GM23338 (cell line): Measurements from ENCODE around the gene PDCD2L. TPM values are rescaled to one million over a fixed set of nuclear protein-coding genes. Genes with fewer than 3 reads are reported as not detected.

Experiments used
- ATAC-seq: fragments of 200-7000 bp; cut with Tn5 transposase; 3 replicates; pipeline ENCODE4 v1.9.1; 2020
- DNase-seq: peaks from one replicate; pipeline ENCODE4 v3.0.0-alpha.2; 2015; ENCODE audit warnings: low spot score
- H2AFZ ChIP-seq: fragments of 200-600 bp; sonication (generic); 2 replicates; pipeline ENCODE4 v1.8.0; 2016; ENCODE audit warnings: antibody characterized with exemption, mild to moderate bottlenecking, moderate library complexity
- H3F3A ChIP-seq: fragments of 200-600 bp; sonication (generic); replicated peaks from 2 replicates; pipeline ENCODE4 v1.8.0; 2017; ENCODE audit warnings: antibody characterized with exemption, mixed run types, low read depth
- H3K27ac ChIP-seq: fragments of 200-600 bp; sonication (generic); 2 replicates; pipeline ENCODE4 v1.6.1; 2016; ENCODE audit warnings: low read depth
- H3K27me3 ChIP-seq: fragments of 200-600 bp; sonication (generic); 2 replicates; pipeline ENCODE4 v1.8.0; 2016; ENCODE audit warnings: mild to moderate bottlenecking, mixed run types, moderate library complexity; ENCODE audit not compliant: insufficient read depth
- H3K36me3 ChIP-seq: fragments of 200-600 bp; sonication (generic); 2 replicates; pipeline ENCODE4 v1.8.0; 2016; ENCODE audit warnings: mild to moderate bottlenecking; ENCODE audit not compliant: insufficient read depth
- H3K4me1 ChIP-seq: fragments of 200-600 bp; sonication (generic); 2 replicates; pipeline ENCODE4 v1.8.0; 2016; ENCODE audit warnings: mild to moderate bottlenecking, moderate library complexity; ENCODE audit not compliant: insufficient read depth
- H3K4me2 ChIP-seq: fragments of 200-600 bp; sonication (generic); 2 replicates; pipeline ENCODE4 v1.7.1; 2017; ENCODE audit warnings: mixed run types
- H3K4me3 ChIP-seq: fragments of 200-600 bp; sonication (generic); 2 replicates; pipeline ENCODE4 v1.6.1; 2016; ENCODE audit warnings: mixed run types
- H3K79me2 ChIP-seq: fragments of 200-600 bp; sonication (generic); replicated peaks from 2 replicates; pipeline ENCODE4 v1.8.0; 2017; ENCODE audit warnings: mild to moderate bottlenecking; ENCODE audit not compliant: insufficient read depth
- H3K9me2 ChIP-seq: fragments of 200-600 bp; sonication (generic); 2 replicates; pipeline ENCODE4 v1.8.0; 2017; ENCODE audit not compliant: insufficient read depth
- H4K20me1 ChIP-seq: fragments of 200-600 bp; sonication (generic); replicated peaks from 2 replicates; pipeline ENCODE4 v1.8.0; 2017; ENCODE audit warnings: mild to moderate bottlenecking; ENCODE audit not compliant: insufficient read depth
- H3K27ac Mint-ChIP-seq: 2 replicates; pipeline ENCODE4 v1.8.0; 2020; ENCODE audit warnings: inconsistent platforms, mild to moderate bottlenecking, moderate library complexity, mixed read lengths
- H3K27me3 Mint-ChIP-seq: 3 replicates; pipeline ENCODE4 v1.8.0; 2022; ENCODE audit warnings: low read depth, mild to moderate bottlenecking, moderate library complexity, mixed read lengths, inconsistent platforms; ENCODE audit not compliant: insufficient read depth, poor library complexity
- H3K36me3 Mint-ChIP-seq: 3 replicates; pipeline ENCODE4 v1.8.0; 2021; ENCODE audit warnings: low read depth, mild to moderate bottlenecking, inconsistent platforms, moderate library complexity, mixed read lengths
- H3K4me1 Mint-ChIP-seq: 3 replicates; pipeline ENCODE4 v1.8.0; 2020; ENCODE audit warnings: mild to moderate bottlenecking, inconsistent platforms, mixed read lengths
- H3K4me3 Mint-ChIP-seq: 3 replicates; pipeline ENCODE4 v1.8.0; 2021; ENCODE audit warnings: moderate library complexity, mild to moderate bottlenecking, inconsistent platforms, mixed read lengths
- H3K9me3 Mint-ChIP-seq: 3 replicates; pipeline ENCODE4 v1.8.0; 2020; ENCODE audit warnings: moderate library complexity, mild to moderate bottlenecking, inconsistent platforms, mixed read lengths
- CREB1 ChIP-seq: fragments of 250-450 bp; sonication (Bioruptor Pico); IDR thresholded peaks from 2 replicates; pipeline ENCODE4 v1.5.0; 2020; ENCODE audit warnings: low read depth, mild to moderate bottlenecking, moderate library complexity
- CTCF ChIP-seq, 2 experiments: fragments of 200-600 bp in 1 of 2; sonication (generic) in 1 of 2; conservative IDR thresholded peaks; 2 replicates each; pipeline versions ENCODE4 v1.5.1 to v1.6.1; 2016 to 2017; ENCODE audit warnings: antibody characterized with exemption in 2 of 2, low read depth in 2 of 2, mild to moderate bottlenecking in 2 of 2, moderate library complexity in 1 of 2
- ETS1 ChIP-seq: IDR thresholded peaks from 2 replicates; pipeline ENCODE4 v1.6.1; 2016; ENCODE audit warnings: antibody characterized with exemption
- EZH2 ChIP-seq: fragments of 200-600 bp; sonication (generic); IDR thresholded peaks from one replicate; pipeline ENCODE4 v1.8.0; 2017; ENCODE audit warnings: antibody characterized with exemption, mild to moderate bottlenecking, low read depth; ENCODE audit not compliant: unreplicated experiment
- EZH2phosphoT487 ChIP-seq: fragments of 200-600 bp; sonication (generic); IDR thresholded peaks from one replicate; pipeline ENCODE4 v1.8.1; 2018; ENCODE audit warnings: antibody characterized with exemption; ENCODE audit not compliant: unreplicated experiment
- JUNB ChIP-seq: IDR thresholded peaks from one replicate; pipeline ENCODE4 v1.6.1; 2016; ENCODE audit warnings: antibody characterized with exemption; ENCODE audit not compliant: unreplicated experiment
- POLR2AphosphoS5 ChIP-seq: IDR thresholded peaks from 2 replicates; pipeline ENCODE4 v1.6.1; 2016; ENCODE audit warnings: antibody characterized with exemption, low read depth
- ZNF331 ChIP-seq: fragments of 250-450 bp; sonication (Bioruptor Pico); IDR thresholded peaks from 2 replicates; pipeline ENCODE4 v1.5.0; 2020; ENCODE audit warnings: low read depth, mild to moderate bottlenecking, moderate library complexity
- ZNF462 ChIP-seq: fragments of 250-450 bp; sonication (Bioruptor Pico); IDR thresholded peaks from 2 replicates; pipeline ENCODE4 v1.5.0; 2020; ENCODE audit warnings: mild to moderate bottlenecking, moderate library complexity
- polyA plus RNA-seq: library from polyadenylated mRNA; unstranded; fragments of >200 nt; fragmentation: Nextera tagmentation; extraction: Ambion mirVana; gene quantifications from 2 replicates; pipeline ENCODE4 v1.2.1, GENCODE V29; 2016
- total RNA-seq: library from RNA; depleted of rRNA; stranded (reverse); fragments of >200 nt; shearing (Covaris generic); gene quantifications from 2 replicates; pipeline ENCODE4 v1.2.3, GENCODE V29; 2014

The PDCD2L gene
- total and polyA plus RNA-seq, 2 experiments from 2014 or later = 61.3 to 67.2 TPM

- no peaks in the 10 kb centered on the region for H3K9me3 Mint-ChIP-seq
- no peaks in the 10 kb centered on the region for H3K4me1 Mint-ChIP-seq
- H3K36me3 ChIP-seq = peaks cover 19% of the 10 kb centered on the region; the same call in 1 of the 2 replicates
- no peaks in the 10 kb centered on the region for H3K27me3 ChIP-seq
- H4K20me1 ChIP-seq = peaks cover 14% of the 10 kb centered on the region
- peaks cover 64% of the 10 kb centered on the region for H3K36me3 Mint-ChIP-seq
- no peak overlapping the region for H3K27ac Mint-ChIP-seq
- H3K4me3 ChIP-seq = no peak overlapping the region
- peaks cover 18% of the 10 kb centered on the region; the same call in 1 of the 2 replicates for H3K79me2 ChIP-seq
- no peaks in the 10 kb centered on the region for H3K9me2 ChIP-seq
- no peak overlapping the region for H3K4me3 Mint-ChIP-seq
- ATAC-seq = no peak
- no peak overlapping the region for H3K4me2 ChIP-seq
- H3K27ac ChIP-seq = no peak overlapping the region
- DNase-seq = no peak
- no peak overlapping the region for H2AFZ ChIP-seq
- no peaks in the 10 kb centered on the region for H3K4me1 ChIP-seq
- no peak for TF ChIP-seq EZH2phosphoT487
- peaks cover 2% of the 10 kb centered on the region for H3K27me3 Mint-ChIP-seq
- no peaks in the 10 kb centered on the region for H3F3A ChIP-seq
Measured at GRCh38 chr19:34375598-34375997, 28.6 kb upstream of the PDCD2L start.

DNA sequence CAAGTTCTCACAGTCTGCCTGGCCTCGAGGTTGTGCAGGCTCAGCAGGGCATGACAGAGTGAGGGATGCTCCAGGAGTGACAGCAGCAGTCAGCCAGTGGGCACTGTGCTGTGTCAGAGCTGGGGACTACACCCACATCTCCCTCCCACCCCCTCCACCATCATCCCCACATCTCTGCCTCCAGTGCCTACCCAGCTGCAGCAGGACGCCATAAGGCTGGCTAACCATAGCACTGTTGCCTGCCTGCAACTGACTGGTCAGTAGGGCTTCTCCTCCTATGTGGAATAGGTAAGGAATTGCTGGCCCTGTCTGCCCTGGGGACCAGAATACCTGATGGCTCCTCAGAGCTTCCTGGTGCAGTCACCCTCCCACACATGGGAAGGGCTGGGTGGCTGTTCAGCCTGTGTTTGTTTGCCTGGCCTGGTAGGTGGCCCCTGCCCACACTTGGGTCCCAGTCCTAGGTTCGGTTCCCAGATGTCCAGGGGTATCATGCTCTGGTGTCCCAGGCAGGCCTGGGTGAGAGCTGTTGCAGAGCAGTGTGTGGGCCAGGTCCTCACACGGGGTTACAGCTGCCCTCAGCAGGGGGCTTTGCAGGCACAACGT, 23.5 kb upstream of the PDCD2L start:
- ATAC-seq = no peak
- Histone ChIP-seq H3K9me2 (no peaks in the 10 kb centered on the region), H3K4me1 (no peaks in the 10 kb centered on the region), H4K20me1 (peaks cover 3% of the 10 kb centered on the region), H3K27me3 (no peaks in the 10 kb centered on the region), H3K4me2 (no peak overlapping the region), H2AFZ (no peak overlapping the region), H3K36me3 (peaks cover 36% of the 10 kb centered on the region), H3K4me3 (no peak overlapping the region), H3K27ac (no peak overlapping the region), H3F3A (no peaks in the 10 kb centered on the region), H3K79me2 (no peaks in the 10 kb centered on the region)
- H3K4me3 Mint-ChIP-seq = no peak overlapping the region
- H3K9me3 Mint-ChIP-seq = no peaks in the 10 kb centered on the region
- no peaks in the 10 kb centered on the region for H3K4me1 Mint-ChIP-seq
- peaks cover 5% of the 10 kb centered on the region for H3K27me3 Mint-ChIP-seq
- TF ChIP-seq POLR2AphosphoS5 (no peak), ZNF462 (CRISPR knock-in tag) (no peak), JUNB (no peak), EZH2phosphoT487 (no peak), ETS1 (no peak), CREB1 (CRISPR knock-in tag) (no peak), EZH2 (no peak), ZNF331 (CRISPR knock-in tag) (no peak), CTCF (conservative IDR thresholded peaks at IDR 0.05; ENCODE audit: low read depth in 2 of 2) (no peak)
- no peak overlapping the region for H3K27ac Mint-ChIP-seq
- no peak for DNase-seq
- H3K36me3 Mint-ChIP-seq = peaks cover 77% of the 10 kb centered on the region
